Karpas-422 (cell line): ENCODE results near the gene GHR. TPM values are rescaled to one million over a fixed set of nuclear protein-coding genes. Genes with fewer than 3 reads are reported as not detected.

ENCODE experiments used
- DNase-seq: peaks from one replicate; pipeline ENCODE4 v3.0.0-alpha.2; 2015
- H2AFZ ChIP-seq: fragments of 200-600 bp; sonication (generic); 2 replicates; pipeline ENCODE4 v1.6.1; 2014; ENCODE audit warnings: antibody characterized with exemption, low read length, mixed read lengths
- H3K27ac ChIP-seq: fragments of 200-600 bp; sonication (generic); 2 replicates; pipeline ENCODE4 v1.5.1; 2014; ENCODE audit warnings: mild to moderate bottlenecking, low read length, moderate library complexity
- H3K27me3 ChIP-seq: fragments of 200-600 bp; sonication (generic); 2 replicates; pipeline ENCODE4 v1.6.1; 2014; ENCODE audit warnings: low read length, mixed read lengths
- H3K36me3 ChIP-seq: fragments of 200-600 bp; sonication (generic); 2 replicates; pipeline ENCODE4 v1.6.1; 2014; ENCODE audit warnings: low read length, mixed read lengths; ENCODE audit not compliant: insufficient read depth
- H3K4me1 ChIP-seq: fragments of 200-600 bp; sonication (generic); 2 replicates; pipeline ENCODE4 v1.6.1; 2014; ENCODE audit warnings: mild to moderate bottlenecking, low read length, mixed read lengths
- H3K4me2 ChIP-seq: fragments of 200-600 bp; sonication (generic); 2 replicates; pipeline ENCODE4 v1.6.1; 2014; ENCODE audit warnings: low read length, low read depth, mild to moderate bottlenecking; ENCODE audit not compliant: poor library complexity, severe bottlenecking
- H3K4me3 ChIP-seq: fragments of 200-600 bp; sonication (generic); 2 replicates; pipeline ENCODE4 v1.5.1; 2014; ENCODE audit warnings: mild to moderate bottlenecking, antibody characterized with exemption, low read length, mixed read lengths
- H3K79me2 ChIP-seq: fragments of 200-600 bp; sonication (generic); 2 replicates; pipeline ENCODE4 v1.6.1; 2014; ENCODE audit warnings: mild to moderate bottlenecking, low read length, mixed read lengths
- H3K9ac ChIP-seq: fragments of 200-600 bp; sonication (generic); 2 replicates; pipeline ENCODE4 v1.6.0; 2014; ENCODE audit warnings: low read length
- H3K9me2 ChIP-seq: fragments of 200-600 bp; sonication (generic), shearing (Covaris generic); replicated peaks from 2 replicates; pipeline ENCODE4 v1.6.0; 2014; ENCODE audit warnings: mild to moderate bottlenecking, low read length, moderate library complexity; ENCODE audit not compliant: insufficient read depth
- H3K9me3 ChIP-seq: fragments of 300-700, 200-600 bp; sonication (generic); 2 replicates; pipeline ENCODE4 v1.6.1; 2014; ENCODE audit warnings: low read length, mixed read lengths
- H4K20me1 ChIP-seq: fragments of 200-600 bp; sonication (generic); 2 replicates; pipeline ENCODE4 v1.6.1; 2014; ENCODE audit warnings: mild to moderate bottlenecking, antibody characterized with exemption, low read length, low read depth; ENCODE audit not compliant: insufficient read depth
- total RNA-seq: library from RNA; depleted of rRNA; stranded (reverse); fragments of >200 nt; shearing (Covaris generic); gene quantifications from 2 replicates; pipeline ENCODE4 v1.2.3, GENCODE V29; 2014; ENCODE audit warnings: low replicate concordance

GHR gene
- total RNA-seq, 1 experiment from 2014 or later, result not detected

DNA sequence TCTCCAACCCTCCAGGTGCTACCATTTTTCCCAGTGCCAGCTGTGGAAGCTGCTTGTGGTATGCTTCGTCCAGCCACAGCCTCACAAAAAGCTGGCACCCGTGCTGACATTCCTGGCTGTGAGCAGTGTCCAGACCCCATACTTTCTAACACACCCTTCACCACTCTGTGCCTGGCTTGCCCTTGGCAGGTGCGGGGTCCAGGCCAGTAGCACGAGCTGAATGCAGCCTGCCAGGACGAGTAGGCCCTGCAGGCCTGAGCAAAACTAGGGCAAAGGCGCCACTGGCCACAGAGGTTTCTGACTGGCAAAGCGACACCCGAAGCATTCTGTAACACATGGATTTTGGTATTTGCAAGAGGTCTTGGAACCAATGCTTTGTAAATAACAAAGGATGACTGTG is 26.0 kb upstream of the GHR start:
- Histone ChIP-seq H2AFZ (no peak overlapping the region), H3K4me1 (no peaks in the 10 kb centered on the region), H3K4me2 (no peak overlapping the region), H3K27me3 (no peaks in the 10 kb centered on the region), H3K9me3 (no peaks in the 10 kb centered on the region), H3K27ac (no peak overlapping the region), H3K9me2 (no peaks in the 10 kb centered on the region), H3K36me3 (no peaks in the 10 kb centered on the region), H4K20me1 (no peaks in the 10 kb centered on the region), H3K9ac (no peak overlapping the region), H3K4me3 (no peak overlapping the region), H3K79me2 (no peaks in the 10 kb centered on the region)
- no peak for DNase-seq

DNA sequence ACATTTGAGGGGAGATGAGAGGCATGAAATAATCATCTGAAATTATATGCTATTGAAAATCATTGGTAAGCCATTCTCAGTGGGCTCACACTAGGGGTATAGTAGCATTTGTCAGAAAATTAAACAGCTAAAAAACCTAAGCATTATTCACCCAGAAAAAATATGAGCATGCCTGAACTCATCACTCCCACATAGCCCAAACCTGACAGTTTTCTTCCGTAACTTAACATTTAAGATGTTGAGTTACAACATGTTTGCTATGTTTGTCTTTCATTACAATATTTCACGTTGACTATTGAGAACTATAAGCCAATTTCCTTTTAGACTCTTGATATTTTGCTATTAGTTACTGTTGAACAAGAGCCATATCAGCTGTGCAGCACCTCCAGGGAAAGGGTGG is 23.5 kb upstream of the GHR start:
- no peak for DNase-seq
- Histone ChIP-seq H3K79me2 (no peaks in the 10 kb centered on the region), H3K4me1 (no peaks in the 10 kb centered on the region), H4K20me1 (no peaks in the 10 kb centered on the region), H3K4me2 (no peak overlapping the region), H3K36me3 (no peaks in the 10 kb centered on the region), H3K4me3 (no peak overlapping the region), H3K9me3 (no peaks in the 10 kb centered on the region), H3K9me2 (no peaks in the 10 kb centered on the region), H3K27ac (no peak overlapping the region), H2AFZ (no peak overlapping the region), H3K9ac (no peak overlapping the region), H3K27me3 (no peaks in the 10 kb centered on the region)

DNA sequence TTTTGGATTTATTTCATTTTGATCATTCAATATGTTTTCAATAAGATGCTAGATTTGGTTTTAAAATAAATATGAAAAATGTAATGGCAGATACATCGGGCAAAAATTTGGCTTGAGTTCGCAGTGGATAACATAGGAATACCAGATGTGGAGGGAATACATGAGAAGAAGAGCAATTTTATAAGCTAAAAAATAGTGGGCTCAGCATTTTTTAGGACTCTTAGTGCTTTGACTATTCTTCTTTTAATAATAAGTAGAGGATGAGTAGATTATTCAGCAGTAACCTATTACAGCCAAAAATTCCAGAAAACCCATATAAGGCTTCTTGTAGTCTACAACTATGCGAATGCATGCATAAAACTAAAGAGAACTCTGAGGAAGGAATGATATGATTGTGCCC is 22.8 kb upstream of the GHR start:
- H3K79me2 ChIP-seq, result no peaks in the 10 kb centered on the region
- no peaks in the 10 kb centered on the region for H3K9me3 ChIP-seq
- H2AFZ ChIP-seq, result no peak overlapping the region
- no peaks in the 10 kb centered on the region for H3K9me2 ChIP-seq
- no peak overlapping the region for H3K4me2 ChIP-seq
- DNase-seq, result no peak
- no peak overlapping the region for H3K27ac ChIP-seq
- no peaks in the 10 kb centered on the region for H3K27me3 ChIP-seq
- no peaks in the 10 kb centered on the region for H3K4me1 ChIP-seq
- no peak overlapping the region for H3K4me3 ChIP-seq
- no peaks in the 10 kb centered on the region for H4K20me1 ChIP-seq
- H3K36me3 ChIP-seq, result no peaks in the 10 kb centered on the region
- no peak overlapping the region for H3K9ac ChIP-seq

DNA sequence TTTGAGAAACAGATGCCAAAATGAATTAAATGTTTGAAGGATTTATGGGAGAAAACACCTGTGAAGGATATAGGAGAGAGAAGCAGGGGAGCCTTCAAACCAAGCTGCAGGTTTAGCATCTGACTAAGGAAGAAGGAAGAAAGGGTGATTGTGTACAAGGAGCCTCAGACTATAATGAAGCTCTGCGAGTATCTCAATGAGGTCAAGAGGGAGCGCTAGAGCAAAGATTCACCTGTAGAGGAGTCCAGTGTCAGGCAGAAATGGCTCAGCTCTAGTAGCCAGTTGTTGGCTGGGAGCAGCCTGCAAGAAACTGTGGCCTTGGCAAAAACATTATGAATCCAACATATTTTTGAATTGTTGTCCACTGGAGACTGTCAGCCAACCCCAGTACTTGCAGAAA is 20.0 kb upstream of the GHR start:
- Histone ChIP-seq H3K4me2 (no peak overlapping the region), H3K79me2 (no peaks in the 10 kb centered on the region), H3K36me3 (no peaks in the 10 kb centered on the region), H3K4me1 (no peaks in the 10 kb centered on the region), H4K20me1 (no peaks in the 10 kb centered on the region), H3K9me2 (no peaks in the 10 kb centered on the region), H3K9ac (no peak overlapping the region), H3K27ac (no peak overlapping the region), H2AFZ (no peak overlapping the region), H3K9me3 (no peaks in the 10 kb centered on the region), H3K27me3 (no peaks in the 10 kb centered on the region), H3K4me3 (no peak overlapping the region)
- no peak for DNase-seq

- Histone ChIP-seq H3K4me2 (no peak overlapping the region), H3K4me1 (no peaks in the 10 kb centered on the region), H3K9me2 (no peaks in the 10 kb centered on the region), H3K27ac (no peak overlapping the region), H3K9ac (no peak overlapping the region), H3K36me3 (no peaks in the 10 kb centered on the region), H3K4me3 (no peak overlapping the region), H3K27me3 (no peaks in the 10 kb centered on the region), H3K9me3 (no peaks in the 10 kb centered on the region), H3K79me2 (no peaks in the 10 kb centered on the region), H4K20me1 (no peaks in the 10 kb centered on the region), H2AFZ (no peak overlapping the region)
- DNase-seq, result no peak
Observed at GRCh38 chr5:42404366-42404765, 18.9 kb upstream of the GHR start.

- Histone ChIP-seq H4K20me1 (no peaks in the 10 kb centered on the region), H3K27ac (no peak overlapping the region), H3K9me3 (no peaks in the 10 kb centered on the region), H3K9ac (no peak overlapping the region), H3K4me2 (no peak overlapping the region), H3K4me1 (no peaks in the 10 kb centered on the region), H3K27me3 (no peaks in the 10 kb centered on the region), H3K9me2 (no peaks in the 10 kb centered on the region), H3K36me3 (no peaks in the 10 kb centered on the region), H2AFZ (no peak overlapping the region), H3K79me2 (no peaks in the 10 kb centered on the region), H3K4me3 (no peak overlapping the region)
- no peak for DNase-seq
Observed at GRCh38 chr5:42419294-42419693, 3.9 kb upstream of the GHR start.

DNA sequence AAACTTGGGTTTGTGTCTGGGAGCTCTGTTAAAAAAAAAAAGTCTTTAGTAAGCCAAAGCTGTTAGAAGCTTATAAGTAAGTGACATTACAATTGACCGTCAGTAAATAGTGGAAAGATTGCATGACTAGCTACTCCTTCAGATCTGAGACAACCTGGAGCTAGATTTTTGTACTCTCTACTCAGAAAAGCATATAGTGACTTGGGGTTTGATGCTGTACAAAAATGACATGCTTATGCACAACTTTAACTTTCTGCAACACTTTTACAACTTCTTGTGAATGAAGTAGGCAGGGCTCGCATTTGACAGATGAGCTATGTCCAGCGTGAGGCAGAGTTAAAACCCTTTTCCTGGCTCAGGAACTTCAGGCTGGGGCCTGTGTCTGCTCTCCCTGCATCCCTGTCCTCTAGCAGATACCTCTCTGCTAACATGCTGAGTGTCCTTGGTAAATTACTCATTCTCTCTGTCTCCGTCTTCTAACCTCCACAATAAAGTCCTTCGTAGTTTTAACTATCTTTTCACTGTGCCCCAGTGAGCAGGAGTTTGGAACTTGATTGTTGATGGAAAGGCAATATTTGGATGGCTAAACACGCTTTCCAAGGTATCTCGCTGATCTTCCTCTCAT is 471 bp upstream of the GHR start:
- Histone ChIP-seq H4K20me1 (no peaks in the 10 kb centered on the region), H2AFZ (no peak overlapping the region)

GRCh38 chr5:42426016-42426415 is 2.8 kb downstream of the GHR start:
- no peak overlapping the region for H3K27ac ChIP-seq
- no peak overlapping the region for H2AFZ ChIP-seq
- H3K27me3 ChIP-seq, result no peaks in the 10 kb centered on the region
- no peak overlapping the region for H3K4me2 ChIP-seq
- H3K9me2 ChIP-seq, result no peaks in the 10 kb centered on the region; the same call in 1 of the 2 replicates
- no peak overlapping the region for H3K4me3 ChIP-seq
- no peaks in the 10 kb centered on the region for H3K9me3 ChIP-seq
- no peak for DNase-seq
- no peaks in the 10 kb centered on the region for H3K36me3 ChIP-seq
- no peak overlapping the region for H3K9ac ChIP-seq
- H3K4me1 ChIP-seq, result no peaks in the 10 kb centered on the region
- no peaks in the 10 kb centered on the region for H4K20me1 ChIP-seq
- H3K79me2 ChIP-seq, result no peaks in the 10 kb centered on the region

More for the DNA sequence above, 471 bp upstream of the GHR start:
- H3K9me3 ChIP-seq, result no peaks in the 10 kb centered on the region
- no peak overlapping the region for H3K9ac ChIP-seq
- no peak for DNase-seq
- no peak overlapping the region for H3K4me3 ChIP-seq
- no peaks in the 10 kb centered on the region for H3K9me2 ChIP-seq
- H3K4me2 ChIP-seq, result no peak overlapping the region
- no peaks in the 10 kb centered on the region for H3K27me3 ChIP-seq
- H3K4me1 ChIP-seq, result no peaks in the 10 kb centered on the region
- no peaks in the 10 kb centered on the region for H3K36me3 ChIP-seq
- H3K27ac ChIP-seq, result no peak overlapping the region
- H3K79me2 ChIP-seq, result no peaks in the 10 kb centered on the region

DNA sequence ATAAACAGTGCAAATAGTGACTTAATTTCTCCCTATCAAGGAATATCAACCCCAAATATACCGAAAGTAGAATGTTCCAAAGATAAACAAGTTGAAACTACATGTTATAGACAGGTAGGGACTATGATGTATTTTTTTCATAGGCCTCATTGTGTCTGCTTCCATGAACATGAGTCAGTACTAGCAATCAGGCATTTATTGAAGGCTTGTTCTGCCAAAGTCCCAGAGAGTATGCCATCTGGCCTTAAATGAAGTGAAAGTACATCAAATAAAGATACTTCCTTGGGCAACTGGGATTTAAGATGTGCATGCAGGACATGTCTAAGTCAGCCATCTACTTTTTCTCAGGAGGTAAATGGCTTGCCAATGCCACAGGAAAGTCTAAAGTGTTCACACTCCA is 6.5 kb downstream of the GHR start:
- Histone ChIP-seq H3K4me2 (no peak overlapping the region), H4K20me1 (no peaks in the 10 kb centered on the region), H3K79me2 (no peaks in the 10 kb centered on the region), H2AFZ (no peak overlapping the region), H3K9me3 (no peaks in the 10 kb centered on the region), H3K27ac (no peak overlapping the region), H3K9ac (no peak overlapping the region), H3K4me1 (no peaks in the 10 kb centered on the region), H3K4me3 (no peak overlapping the region), H3K27me3 (no peaks in the 10 kb centered on the region), H3K9me2 (no peaks in the 10 kb centered on the region; the same call in 1 of the 2 replicates), H3K36me3 (no peaks in the 10 kb centered on the region)
- no peak for DNase-seq
